Measurements from ENCODE around the gene FIGLA. TPM values are rescaled to one million over a fixed set of nuclear protein-coding genes. Genes with fewer than 3 reads are reported as not detected.

FIGLA gene
- total and polyA plus RNA-seq, 2 experiments from 2014 or later: not detected

GRCh38 chr2:70837980-70838925 is 47.8 kb upstream of the FIGLA start:
- DNase-seq (ENCODE audit: low spot score): no peak
- no peaks in the 10 kb centered on the region for H4K20me1 ChIP-seq (replicated peaks; ENCODE audit: insufficient read depth)
- no peaks in the 10 kb centered on the region for H3K36me3 ChIP-seq (ENCODE audit: insufficient read depth)
- no peaks in the 10 kb centered on the region for H3K79me2 ChIP-seq (replicated peaks; ENCODE audit: insufficient read depth)
- H3K9me3 Mint-ChIP-seq: peaks cover 6% of the 10 kb centered on the region
- no peak for TF ChIP-seq NANOG (IDR thresholded peaks at IDR 0.05; ENCODE audit: borderline replicate concordance)
- H3K27me3 Mint-ChIP-seq (ENCODE audit: insufficient read depth, low read depth, poor library complexity): peaks cover 20% of the 10 kb centered on the region
- 0 out of 2 replicates have a peak, but pooled peaks cover 4% of the 10 kb centered on the region for H3K9me2 ChIP-seq (ENCODE audit: insufficient read depth)
- H3K27me3 ChIP-seq (ENCODE audit: insufficient read depth): no peaks in the 10 kb centered on the region
- H3K4me3 Mint-ChIP-seq: no peak overlapping the region
- no peaks in the 10 kb centered on the region for H3F3A ChIP-seq (replicated peaks; ENCODE audit: low read depth)
- ATAC-seq: no peak
- H2AFZ ChIP-seq: no peak overlapping the region
- no peak overlapping the region for H3K4me2 ChIP-seq
- H3K27ac Mint-ChIP-seq: no peak overlapping the region
- H3K4me3 ChIP-seq: no peak overlapping the region
- H3K4me1 Mint-ChIP-seq: peaks cover 2% of the 10 kb centered on the region; the same call in 1 of the 3 replicates
- no peaks in the 10 kb centered on the region for H3K4me1 ChIP-seq (ENCODE audit: insufficient read depth)
- H3K36me3 Mint-ChIP-seq (ENCODE audit: low read depth): peaks cover 2% of the 10 kb centered on the region
- no peak overlapping the region for H3K27ac ChIP-seq (ENCODE audit: low read depth)

GRCh38 chr2:70835643-70836042 is 45.2 kb upstream of the FIGLA start, which contains the start of gene CD207:
TSS of gene CD207 (minus strand) at chr2:70835816. CDS start at chr2:70835776, 40 bp downstream.
- Mint-ChIP-seq H3K27me3 (ENCODE audit: insufficient read depth, low read depth, poor library complexity) (peaks cover 20% of the 10 kb centered on the region), H3K36me3 (ENCODE audit: low read depth) (no peaks in the 10 kb centered on the region), H3K4me3 (no peak within 1 kb of the TSS), H3K9me3 (no peaks in the 10 kb centered on the region; the same call in 2 of the 3 replicates), H3K27ac (no peak within 1 kb of the TSS), H3K4me1 (no peaks in the 10 kb centered on the region)
- H3K27ac ChIP-seq (ENCODE audit: low read depth): no peak within 1 kb of the TSS
- no peaks in the 10 kb centered on the region for H4K20me1 ChIP-seq (replicated peaks; ENCODE audit: insufficient read depth)
- no peaks in the 10 kb centered on the region for H3K79me2 ChIP-seq (replicated peaks; ENCODE audit: insufficient read depth)
- no peaks in the 10 kb centered on the region for H3K4me1 ChIP-seq (ENCODE audit: insufficient read depth)
- H3K4me3 ChIP-seq: no peak within 1 kb of the TSS
- H2AFZ ChIP-seq: peak within 1 kb of the TSS; percentile 14; the same call in 1 of the 2 replicates
- no peak within 1 kb of the TSS for H3K4me2 ChIP-seq
- H3F3A ChIP-seq (replicated peaks; ENCODE audit: low read depth): no peaks in the 10 kb centered on the region
- no peak for ATAC-seq
- no peaks in the 10 kb centered on the region for H3K27me3 ChIP-seq (ENCODE audit: insufficient read depth)
- no peaks in the 10 kb centered on the region for H3K36me3 ChIP-seq (ENCODE audit: insufficient read depth)
- no peak for DNase-seq (ENCODE audit: low spot score)
- H3K9me2 ChIP-seq (ENCODE audit: insufficient read depth): 0 out of 2 replicates have a peak, but pooled peaks cover 4% of the 10 kb centered on the region
- TF ChIP-seq ZNF114 (CRISPR knock-in tag; IDR thresholded peaks at IDR 0.05) (no peak), JUNB (IDR thresholded peaks at IDR 0.05; ENCODE audit: unreplicated experiment) (no peak), EZH2 (IDR thresholded peaks at IDR 0.05; ENCODE audit: low read depth, unreplicated experiment) (no peak), ZNF331 (CRISPR knock-in tag; IDR thresholded peaks at IDR 0.05; ENCODE audit: low read depth) (no peak), CREB1 (CRISPR knock-in tag; IDR thresholded peaks at IDR 0.05; ENCODE audit: low read depth) (no peak), NANOG (IDR thresholded peaks at IDR 0.05; ENCODE audit: borderline replicate concordance) (no peak), ZNF462 (CRISPR knock-in tag; IDR thresholded peaks at IDR 0.05) (no peak), EZH2phosphoT487 (IDR thresholded peaks at IDR 0.05; ENCODE audit: unreplicated experiment) (no peak)
- TF ChIP-seq, protein P1, sequence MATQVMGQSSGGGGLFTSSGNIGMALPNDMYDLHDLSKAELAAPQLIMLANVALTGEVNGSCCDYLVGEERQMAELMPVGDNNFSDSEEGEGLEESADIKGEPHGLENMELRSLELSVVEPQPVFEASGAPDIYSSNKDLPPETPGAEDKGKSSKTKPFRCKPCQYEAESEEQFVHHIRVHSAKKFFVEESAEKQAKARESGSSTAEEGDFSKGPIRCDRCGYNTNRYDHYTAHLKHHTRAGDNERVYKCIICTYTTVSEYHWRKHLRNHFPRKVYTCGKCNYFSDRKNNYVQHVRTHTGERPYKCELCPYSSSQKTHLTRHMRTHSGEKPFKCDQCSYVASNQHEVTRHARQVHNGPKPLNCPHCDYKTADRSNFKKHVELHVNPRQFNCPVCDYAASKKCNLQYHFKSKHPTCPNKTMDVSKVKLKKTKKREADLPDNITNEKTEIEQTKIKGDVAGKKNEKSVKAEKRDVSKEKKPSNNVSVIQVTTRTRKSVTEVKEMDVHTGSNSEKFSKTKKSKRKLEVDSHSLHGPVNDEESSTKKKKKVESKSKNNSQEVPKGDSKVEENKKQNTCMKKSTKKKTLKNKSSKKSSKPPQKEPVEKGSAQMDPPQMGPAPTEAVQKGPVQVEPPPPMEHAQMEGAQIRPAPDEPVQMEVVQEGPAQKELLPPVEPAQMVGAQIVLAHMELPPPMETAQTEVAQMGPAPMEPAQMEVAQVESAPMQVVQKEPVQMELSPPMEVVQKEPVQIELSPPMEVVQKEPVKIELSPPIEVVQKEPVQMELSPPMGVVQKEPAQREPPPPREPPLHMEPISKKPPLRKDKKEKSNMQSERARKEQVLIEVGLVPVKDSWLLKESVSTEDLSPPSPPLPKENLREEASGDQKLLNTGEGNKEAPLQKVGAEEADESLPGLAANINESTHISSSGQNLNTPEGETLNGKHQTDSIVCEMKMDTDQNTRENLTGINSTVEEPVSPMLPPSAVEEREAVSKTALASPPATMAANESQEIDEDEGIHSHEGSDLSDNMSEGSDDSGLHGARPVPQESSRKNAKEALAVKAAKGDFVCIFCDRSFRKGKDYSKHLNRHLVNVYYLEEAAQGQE (IDR thresholded peaks at IDR 0.05; ENCODE audit: unreplicated experiment): no peak

Data from GM23338 (cell line).